Stimulated activated CD4-positive, alpha-beta T cell treated with anti-CD3 and anti-CD28 coated beads, Interleukin-2, amount 100 ng/mL, for 4 hours (primary cell): ENCODE data around the gene SRCAP.
A peak's percentile ranks its signal among the peaks of the same experiment; 100 is the strongest.

ENCODE experiments used
- DNase-seq: peaks from one replicate; pipeline ENCODE4 v3.0.0-alpha.2; 2020; ENCODE audit warnings: low read depth

The SRCAP gene

DNA sequence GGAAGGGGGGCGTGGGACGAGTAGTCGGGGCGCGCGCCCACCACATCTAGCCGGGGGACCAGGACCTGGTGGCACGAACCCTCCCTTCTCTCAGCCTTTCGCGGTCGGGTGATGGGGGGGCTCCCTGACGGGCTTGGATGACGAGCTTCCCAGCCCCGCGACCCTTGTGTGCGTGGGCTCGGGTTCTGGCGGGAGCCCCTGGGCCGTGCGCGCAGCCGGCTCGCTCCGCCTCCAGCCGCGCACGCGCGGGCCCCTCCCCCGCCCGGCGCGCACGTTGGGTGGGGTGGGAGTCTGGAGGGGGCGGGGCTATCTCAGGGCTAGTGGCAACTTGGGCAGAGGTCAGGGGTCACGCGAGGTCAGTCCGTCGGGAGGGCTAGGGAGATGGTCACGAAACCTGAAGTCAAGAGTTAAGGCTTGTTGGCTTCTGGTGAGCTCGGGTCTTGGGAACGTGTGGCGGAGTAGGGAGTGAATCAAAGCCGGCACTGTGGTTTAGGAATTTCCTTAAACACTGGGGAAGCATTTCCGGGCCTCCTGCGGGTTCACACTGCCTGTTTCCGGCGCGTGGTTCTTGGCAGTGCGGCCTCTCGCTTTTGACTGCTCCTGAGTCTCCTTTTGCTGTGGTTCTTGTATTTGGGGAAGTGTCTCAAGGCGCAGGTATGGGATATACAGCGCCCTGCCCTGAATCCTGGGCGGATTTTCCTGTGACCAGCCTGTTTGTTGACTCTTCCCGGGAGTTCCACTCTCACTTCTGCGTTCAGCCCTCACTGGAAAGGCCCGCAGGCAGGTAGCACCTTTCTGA lies at the start of gene SRCAP:
TSS of gene SRCAP (plus strand) at position 356 of the 799 bp plus-strand sequence. CDS start 1,654 bp downstream, outside the sequence.
- DNase-seq = peak; percentile 83

DNA sequence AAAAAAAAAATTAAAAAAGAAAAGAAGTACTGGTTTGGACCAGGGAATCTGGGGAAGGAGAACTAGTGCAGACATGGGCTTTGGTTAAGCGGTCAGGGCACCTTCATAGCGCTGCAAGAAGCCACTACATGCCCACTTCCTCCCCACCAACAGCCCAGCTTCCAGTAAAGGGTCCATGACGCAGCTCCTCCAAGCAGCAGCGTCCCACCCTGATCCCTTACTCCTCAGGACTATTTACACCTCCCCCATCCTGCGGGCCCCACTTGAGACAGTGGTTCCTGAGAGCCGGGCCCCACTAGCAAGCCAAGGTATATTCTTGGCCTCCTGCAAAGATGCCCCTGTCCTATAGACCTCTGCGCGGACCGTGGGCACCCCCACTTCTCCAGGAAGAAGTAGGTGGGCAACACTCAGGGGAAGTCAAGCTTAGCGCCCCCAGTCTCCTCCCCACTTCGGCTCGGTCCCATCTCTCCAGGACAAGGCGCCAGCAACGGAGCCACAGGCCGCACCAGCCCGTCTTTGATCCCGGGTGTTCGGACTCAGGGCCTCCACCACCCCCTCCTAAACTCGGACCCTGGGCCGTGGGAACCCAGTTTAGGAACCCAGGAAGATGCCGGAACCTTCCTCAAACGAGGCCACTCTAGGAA lies 49.1 kb upstream of the SRCAP start:
- no peak for DNase-seq

DNA sequence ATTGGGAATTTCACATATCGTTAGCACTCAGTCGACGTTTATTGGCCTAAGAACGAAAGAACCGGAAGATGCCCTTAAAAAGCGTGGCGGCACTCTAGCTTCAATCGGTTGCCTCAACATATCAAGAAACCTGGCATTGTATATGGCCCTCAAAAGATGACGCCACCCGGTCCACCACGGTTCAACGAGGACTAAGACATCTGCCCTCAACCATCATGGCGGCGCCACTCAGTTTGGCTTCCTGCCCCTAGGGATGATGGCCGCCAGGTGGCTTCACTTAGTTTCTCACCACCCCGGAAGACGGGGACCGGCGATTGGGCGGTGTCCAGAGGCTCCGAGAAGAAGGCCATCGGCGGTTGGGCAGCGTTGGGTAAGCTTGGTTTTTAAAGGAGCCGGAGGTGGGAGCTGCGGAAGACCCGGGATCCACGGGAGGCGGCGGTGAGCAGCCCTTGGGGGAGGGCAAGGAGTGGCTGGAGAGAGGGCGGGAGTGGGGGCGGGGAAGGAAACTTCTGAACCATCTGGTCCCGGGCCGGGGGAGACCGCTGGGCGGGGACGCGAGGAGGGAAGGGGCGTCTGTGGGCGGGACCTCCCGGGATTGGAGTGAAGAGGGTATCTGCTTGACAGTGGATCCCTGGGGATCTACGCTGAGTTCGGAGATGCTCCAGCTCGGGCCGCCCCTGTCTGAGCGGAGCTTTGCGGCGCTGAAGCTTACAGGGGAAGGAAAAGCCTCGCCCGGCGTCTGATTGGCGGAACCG lies 48.4 kb upstream of the SRCAP start, which contains the start of gene PRR14:
TSS of gene PRR14 (plus strand) at position 592 of the 755 bp plus-strand sequence. CDS start 686 bp downstream, outside the sequence.
- peak; percentile 98 for DNase-seq

GRCh38 chr16:30651124-30652004 lies 47.6 kb upstream of the SRCAP start:
- DNase-seq = peak; percentile 66

- no peak for DNase-seq
Observed at GRCh38 chr16:30652005-30652296, 47.0 kb upstream of the SRCAP start.

DNA sequence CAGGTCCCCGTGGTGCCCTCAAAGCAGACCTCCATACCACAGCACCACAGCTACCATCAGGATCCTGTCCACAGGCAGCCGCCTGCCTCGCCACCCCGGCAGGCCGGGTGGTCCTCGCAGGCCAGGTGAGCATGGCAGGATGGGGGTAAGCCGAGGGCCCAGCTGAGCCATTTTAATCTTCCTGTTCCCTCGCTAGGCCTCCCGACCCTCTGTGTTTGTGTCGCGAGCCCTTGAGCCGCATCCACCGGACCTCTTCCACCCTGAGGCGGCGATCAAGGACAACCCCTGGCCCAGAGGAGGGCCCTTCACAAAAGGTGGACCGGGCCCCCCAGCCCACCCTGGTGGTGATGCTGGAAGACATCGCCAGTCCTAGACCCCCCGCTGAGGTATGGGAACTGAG lies 46.3 kb upstream of the SRCAP start:
- no peak for DNase-seq

GRCh38 chr16:30654856-30655255 lies 44.1 kb upstream of the SRCAP start:
- DNase-seq = no peak

GRCh38 chr16:30655815-30656347 lies 43.1 kb upstream of the SRCAP start:
- no peak for DNase-seq

GRCh38 chr16:30656388-30656787 lies 42.6 kb upstream of the SRCAP start:
- DNase-seq = no peak

DNA sequence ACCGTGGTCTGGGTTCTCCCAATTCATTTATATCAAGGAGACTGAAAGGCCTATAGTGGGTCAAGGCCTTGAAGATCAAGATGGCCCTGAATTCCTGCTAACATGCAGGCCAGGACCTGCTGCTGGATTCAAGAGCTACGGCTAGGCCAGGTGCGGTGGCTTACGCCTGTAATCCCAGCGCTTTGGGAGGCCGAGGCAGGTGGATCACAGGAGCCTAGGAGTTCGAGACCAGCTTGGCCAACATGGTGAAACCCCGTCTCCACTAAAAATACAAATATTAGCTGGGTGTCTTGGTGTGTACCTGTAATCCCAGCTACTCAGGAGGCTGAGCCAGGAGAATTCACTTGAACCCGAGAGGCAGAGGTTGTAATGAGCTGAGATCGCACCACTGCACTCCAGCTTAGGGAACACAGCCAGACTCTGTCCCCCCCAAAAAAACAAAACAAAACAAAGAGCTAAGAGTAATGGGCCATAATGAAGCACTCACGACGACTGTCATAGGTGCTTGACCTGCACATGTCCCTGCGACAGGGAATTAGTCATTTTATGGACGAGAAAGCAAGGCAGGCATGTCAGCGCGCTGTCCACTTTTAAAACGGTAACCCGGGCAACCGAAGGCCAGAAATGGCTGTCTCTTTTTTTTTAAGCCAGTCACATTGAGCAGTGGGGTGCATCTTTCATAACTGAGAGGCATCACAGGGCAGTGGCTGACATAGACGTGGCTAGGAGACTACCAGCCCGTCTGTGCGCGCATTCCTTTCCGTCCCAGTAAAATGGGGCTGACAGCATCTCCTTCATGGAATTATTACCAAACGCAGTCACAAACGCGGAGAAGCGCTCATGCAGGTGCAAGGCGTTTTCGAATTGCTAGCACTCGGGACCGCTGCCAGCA lies 41.8 kb upstream of the SRCAP start:
- DNase-seq = no peak

GRCh38 chr16:30657866-30658730 lies 40.9 kb upstream of the SRCAP start, which contains the start of gene FBRS:
Gene FBRS, plus strand, starts transcription at chr16:30658431. Its CDS starts 1,088 bp downstream, at chr16:30659519.
- peak; percentile 100 for DNase-seq

- DNase-seq = peak; percentile 94
Observed at GRCh38 chr16:30658731-30659506, 40.1 kb upstream of the SRCAP start.

DNA sequence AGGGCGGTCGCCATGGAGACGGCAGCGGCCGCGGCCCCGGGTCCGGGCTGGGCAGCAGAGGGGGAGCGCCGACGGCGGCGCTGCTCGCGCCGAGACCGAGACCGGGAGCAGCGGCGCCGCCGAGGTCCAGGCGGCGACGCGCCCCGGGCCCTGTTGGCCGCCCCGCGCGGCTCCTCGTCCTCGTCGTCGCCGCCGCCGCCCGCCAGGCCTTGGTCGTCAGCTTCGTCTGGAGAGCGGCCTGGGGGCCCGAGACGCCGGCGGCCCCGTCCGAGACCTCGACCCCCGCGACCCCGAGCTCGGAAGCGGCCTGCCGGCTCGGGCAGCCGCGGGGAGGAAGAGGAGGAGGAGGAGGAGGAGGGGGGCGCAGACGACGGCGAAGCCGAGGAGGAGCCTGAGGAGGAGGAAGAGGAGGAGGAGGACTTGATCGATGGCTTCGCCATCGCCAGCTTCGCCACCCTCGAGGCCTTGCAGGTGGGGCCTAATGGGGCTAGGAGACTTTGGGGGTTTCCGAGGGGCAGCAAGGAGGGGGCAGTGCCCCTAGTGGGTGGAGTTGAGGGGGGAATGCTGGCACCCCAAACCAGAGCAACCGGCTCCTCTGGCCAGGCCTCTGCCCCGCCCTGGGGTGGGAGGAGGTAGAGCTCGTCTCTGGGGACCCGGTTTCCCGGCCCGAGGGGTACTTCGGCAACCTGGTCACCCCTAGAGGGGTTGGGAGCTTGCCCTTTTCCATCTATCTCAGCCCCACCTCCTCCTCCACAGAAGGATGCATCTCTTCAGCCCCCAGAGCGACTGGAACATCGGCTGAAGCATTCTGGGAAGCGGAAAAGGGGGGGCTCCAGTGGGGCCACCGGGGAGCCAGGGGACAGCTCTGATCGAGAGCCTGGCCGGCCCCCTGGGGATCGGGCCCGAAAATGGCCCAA lies 39.2 kb upstream of the SRCAP start:
- peak; percentile 42 for DNase-seq

DNA sequence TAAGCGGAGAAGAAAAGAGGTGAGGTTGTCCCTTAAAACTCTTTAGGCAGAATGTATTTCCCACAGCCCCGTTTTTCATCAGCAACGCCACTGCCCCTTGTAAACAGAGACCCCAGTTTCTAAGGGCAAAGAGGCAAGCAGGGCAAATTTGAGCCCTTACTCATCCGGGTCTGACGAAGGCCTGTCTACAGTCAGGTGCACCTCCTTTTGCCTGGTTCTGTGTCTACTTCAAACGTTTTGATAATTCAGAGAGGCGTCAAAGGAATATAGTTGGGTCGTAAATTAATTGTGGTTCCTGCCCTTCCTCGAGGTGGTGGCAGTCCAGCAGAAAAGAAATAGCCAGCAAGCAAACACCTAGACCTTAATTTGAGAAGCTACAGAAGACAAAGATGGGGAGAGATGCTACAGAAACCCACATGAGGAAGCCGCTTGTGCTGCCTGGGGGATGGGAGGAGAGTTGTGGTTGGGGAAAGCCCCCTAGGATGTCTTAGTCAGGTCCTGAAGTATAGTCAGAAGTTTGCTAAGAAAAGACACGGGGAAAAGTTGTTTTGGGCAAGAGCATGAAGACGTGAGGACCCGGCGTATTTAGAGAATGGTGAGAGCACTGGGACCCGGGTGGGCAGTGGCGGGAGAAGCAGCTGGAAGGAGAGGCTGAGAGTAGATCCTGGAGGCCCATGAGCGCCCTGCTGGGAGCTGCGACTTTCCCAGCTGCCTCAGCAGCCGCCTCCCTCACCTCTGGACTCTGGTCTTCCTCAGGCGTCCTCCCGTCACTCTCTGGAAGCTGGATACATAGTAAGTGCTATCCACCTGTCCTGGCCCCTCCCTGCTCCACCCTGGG lies 38.3 kb upstream of the SRCAP start:
- peak; percentile 76 for DNase-seq

GRCh38 chr16:30662449-30662848 lies 36.5 kb upstream of the SRCAP start:
- DNase-seq = no peak

GRCh38 chr16:30663038-30663437 lies 35.9 kb upstream of the SRCAP start:
- no peak for DNase-seq

DNA sequence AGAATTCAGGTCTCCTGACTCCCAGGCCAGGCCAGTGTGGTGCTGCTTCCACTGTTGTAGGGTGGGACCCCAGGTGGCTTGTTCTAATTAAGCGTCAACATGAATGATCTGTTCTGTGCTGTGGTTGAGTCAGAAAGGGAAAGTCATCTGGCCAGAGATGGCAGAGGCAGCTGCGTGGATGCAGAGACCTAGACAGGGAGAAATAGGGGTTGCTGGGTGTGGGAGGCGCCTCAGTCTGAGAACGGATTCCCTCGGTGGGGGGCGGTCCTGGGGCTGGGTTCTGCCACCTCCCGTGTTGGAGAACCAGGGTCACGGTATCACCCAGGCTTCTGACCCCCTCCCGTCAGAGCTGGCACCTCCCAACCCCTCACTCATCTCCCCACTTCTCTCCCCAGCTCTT lies 35.2 kb upstream of the SRCAP start:
- DNase-seq = no peak
